Esophagus muscularis mucosa (tissue), 3 donors: Measurements from ENCODE around the gene OTOGL.

Source experiments
- EP300 ChIP-seq: sonication (generic); formaldehyde crosslinking; IDR thresholded peaks from one replicate; pipeline ENCODE4 v1.6.1; 2017; ENCODE audit warnings: antibody characterized with exemption
- TF ChIP-seq, protein P1 (sequence below), 3 experiments: fragments of 200-600 bp in 2 of 3; fragments of 450-650 bp in 1 of 3; sonication (generic) in 2 of 3; IDR thresholded peaks; one replicate each; pipeline ENCODE4 v1.5.1; 2017 to 2019; ENCODE audit warnings: antibody characterized with exemption in 3 of 3, mild to moderate bottlenecking in 2 of 3, moderate library complexity in 1 of 3

DNA sequence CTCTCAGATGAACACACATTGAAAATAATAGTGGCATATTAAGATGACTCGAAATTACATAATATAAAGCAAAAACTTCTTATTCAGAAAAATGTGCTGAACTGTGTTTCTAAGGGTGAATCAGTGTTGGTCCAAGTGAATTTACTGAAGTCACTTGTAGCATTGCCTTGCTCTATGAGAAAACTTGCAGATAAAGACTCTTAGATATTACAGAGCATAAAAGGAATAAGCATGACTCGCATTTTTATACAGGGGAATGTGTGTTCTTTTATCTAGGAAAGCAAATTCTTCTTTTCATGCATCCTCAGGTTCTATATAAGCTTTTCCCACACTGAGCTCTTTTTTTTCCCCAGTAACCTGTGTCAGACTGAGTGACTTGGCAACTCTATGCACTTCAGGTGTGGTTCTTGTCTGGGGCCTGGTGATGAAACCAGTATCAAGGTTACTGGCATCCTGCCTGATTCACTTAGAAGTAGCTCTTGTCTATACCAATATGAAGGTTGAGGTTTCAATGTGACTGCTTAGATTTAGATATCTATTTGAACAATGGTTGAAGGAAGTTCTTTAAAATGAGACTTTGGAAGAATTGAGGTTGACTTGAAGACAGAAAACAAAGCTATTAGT is 76.1 kb downstream of the OTOGL start:
- TF ChIP-seq EP300: no peak
- TF ChIP-seq, protein P1, sequence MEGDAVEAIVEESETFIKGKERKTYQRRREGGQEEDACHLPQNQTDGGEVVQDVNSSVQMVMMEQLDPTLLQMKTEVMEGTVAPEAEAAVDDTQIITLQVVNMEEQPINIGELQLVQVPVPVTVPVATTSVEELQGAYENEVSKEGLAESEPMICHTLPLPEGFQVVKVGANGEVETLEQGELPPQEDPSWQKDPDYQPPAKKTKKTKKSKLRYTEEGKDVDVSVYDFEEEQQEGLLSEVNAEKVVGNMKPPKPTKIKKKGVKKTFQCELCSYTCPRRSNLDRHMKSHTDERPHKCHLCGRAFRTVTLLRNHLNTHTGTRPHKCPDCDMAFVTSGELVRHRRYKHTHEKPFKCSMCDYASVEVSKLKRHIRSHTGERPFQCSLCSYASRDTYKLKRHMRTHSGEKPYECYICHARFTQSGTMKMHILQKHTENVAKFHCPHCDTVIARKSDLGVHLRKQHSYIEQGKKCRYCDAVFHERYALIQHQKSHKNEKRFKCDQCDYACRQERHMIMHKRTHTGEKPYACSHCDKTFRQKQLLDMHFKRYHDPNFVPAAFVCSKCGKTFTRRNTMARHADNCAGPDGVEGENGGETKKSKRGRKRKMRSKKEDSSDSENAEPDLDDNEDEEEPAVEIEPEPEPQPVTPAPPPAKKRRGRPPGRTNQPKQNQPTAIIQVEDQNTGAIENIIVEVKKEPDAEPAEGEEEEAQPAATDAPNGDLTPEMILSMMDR (IDR thresholded peaks at IDR 0.05): no peak
